Amygdala (tissue), 56 donors: ENCODE measurements around the gene ATP2A3.

Source experiments
- DNase-seq, 56 donors: peaks; one replicate each; lab custom pipeline; 2025; lab: John Stamatoyannopoulos, UW

The ATP2A3 gene

DNA sequence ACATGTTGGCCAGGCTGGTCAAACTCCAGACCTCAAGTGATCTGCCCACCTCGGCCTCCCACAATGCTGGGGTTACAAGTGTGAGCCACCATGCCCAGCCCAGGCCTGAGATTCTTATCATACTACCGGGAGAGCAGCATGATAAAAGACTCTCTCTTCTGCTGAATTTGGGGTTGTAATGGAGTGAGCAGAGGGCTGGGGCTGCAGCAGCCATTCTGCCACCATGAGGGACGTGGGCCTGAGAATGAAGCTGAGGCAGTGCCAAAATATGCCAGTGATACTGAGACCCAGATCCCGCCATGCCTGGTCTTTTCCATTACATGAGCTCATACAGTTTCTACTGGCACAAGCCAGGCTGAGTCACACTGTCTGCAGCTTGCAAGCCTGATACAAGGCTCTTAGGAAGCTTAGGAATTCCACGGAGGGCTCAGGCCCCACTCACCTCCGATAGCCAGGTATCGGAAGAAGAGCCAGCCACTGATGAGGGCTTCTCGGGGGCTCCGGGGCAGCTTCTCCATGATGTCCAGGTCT is 28.3 kb downstream of the ATP2A3 start:
- DNase-seq, result no peak

DNA sequence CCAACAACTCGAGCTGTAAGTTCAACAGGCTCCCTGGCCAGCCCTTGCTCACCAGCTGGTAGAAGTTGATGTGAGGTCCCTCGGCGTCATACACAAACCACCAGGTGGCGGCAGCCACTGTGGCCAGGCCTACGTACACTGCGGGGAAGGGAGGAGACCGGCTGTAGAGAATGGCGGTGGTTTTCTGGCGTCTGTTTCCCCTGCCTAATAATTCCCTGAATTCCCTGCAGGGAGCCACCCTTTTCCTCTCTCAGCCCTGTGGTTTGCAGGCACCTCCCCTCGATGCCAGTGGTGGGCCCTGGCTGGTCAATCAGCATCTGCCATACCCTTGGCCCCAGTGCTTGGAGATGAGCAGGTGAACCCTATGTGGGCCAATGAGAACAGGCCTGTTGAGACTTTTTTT is 29.1 kb downstream of the ATP2A3 start:
- peak in 11 of 56 donors; percentile 4 to 48 (median 19) for DNase-seq

DNA sequence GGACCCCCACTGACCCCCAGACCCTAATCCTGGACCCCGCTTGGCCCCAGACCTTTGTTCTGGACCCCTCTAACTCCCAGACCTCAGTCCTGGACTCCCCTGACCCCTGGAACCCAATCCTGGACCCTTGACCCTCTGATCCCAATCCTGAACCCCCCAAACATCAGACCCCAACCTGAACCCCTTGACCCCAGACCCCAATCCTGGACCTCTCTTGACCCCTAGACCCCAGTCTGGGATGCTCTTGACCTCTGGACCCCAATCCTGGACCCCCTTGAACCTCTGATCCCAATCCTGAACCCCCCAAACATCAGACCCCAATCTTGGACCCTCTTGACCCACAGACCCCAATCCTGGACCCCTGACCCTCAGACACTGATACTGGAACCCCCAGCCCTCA is 34.5 kb downstream of the ATP2A3 start:
- no peak for DNase-seq

GRCh38 chr17:3929181-3929580 is 35.1 kb downstream of the ATP2A3 start:
- DNase-seq, result no peak

- no peak for DNase-seq
Observed at GRCh38 chr17:3928406-3928805, 35.8 kb downstream of the ATP2A3 start.

GRCh38 chr17:3927628-3928340 is 36.5 kb downstream of the ATP2A3 start:
- DNase-seq, result no peak

DNA sequence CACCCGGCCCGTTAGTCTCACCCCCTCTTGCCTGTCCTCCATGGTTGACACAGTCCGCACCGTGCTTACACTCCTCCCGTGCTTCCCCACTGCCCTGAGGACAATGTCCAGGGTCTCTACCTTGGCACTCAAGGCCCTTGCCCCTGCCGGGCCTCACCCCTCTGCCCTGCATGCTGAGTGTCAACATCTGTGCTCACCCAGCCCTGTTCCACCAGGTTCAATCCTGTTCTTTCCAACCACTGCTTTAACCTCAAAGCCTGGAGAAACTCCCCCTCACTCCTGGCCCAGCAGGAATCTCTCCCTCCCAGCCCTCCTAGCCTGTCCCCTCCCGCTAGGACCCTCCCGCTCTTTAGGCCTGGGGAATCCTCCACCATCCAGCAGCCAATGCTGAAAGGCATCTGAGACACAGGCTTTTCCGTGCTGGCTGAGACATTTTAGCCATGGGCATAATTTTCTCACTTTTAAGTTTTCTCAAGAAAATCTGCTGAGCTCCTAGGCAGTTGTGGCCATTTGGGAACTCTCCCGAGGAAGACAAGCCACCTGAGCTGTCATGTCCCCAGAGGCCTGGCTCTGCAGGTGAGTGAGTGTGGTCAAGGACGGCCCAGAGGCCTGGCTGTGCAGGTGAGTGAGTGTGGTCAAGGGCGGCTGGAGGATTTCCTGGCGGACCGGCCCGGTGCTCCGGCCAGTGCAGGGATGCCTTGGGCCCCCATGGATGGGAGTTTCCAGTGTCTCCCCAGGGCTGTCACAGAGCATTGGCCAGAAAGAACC is 37.2 kb downstream of the ATP2A3 start:
- no peak for DNase-seq

DNA sequence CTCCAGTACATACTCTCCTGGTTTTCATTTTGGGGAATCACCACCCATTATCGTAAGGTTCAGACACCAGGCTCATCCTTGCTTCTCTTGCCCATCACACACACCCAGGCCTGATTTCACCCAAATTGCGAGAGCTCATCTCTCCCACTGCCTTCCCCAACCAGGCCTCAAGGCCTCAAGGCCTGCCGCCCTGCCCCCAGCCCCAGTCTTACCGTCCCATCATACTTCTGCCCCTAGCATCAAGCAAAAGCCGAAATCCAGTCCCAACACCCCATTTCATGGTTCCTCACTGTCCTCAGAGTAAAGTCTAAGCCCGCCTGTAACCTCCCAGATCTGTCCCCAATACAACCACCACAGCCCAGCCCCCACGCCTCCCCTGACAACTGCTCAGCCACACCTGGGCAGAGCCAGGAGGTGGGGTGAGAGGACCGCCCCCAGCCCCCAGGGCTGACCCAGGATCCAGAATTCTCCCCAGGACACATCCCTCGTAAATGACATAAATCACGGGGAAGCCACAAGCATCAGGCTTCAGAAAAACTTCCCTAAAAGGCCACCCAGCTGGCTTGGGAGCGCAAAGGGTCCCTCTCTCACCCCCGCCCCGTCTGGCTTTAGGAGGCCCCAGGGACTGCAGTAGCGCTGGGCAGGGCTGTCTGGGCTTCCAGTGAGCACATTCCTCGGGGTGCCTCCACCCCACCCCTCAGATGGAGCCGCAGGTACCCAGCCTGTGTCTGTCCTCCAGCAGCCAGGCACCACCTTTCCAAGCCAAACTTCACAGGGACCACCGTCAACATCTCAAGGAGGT is 38.4 kb downstream of the ATP2A3 start:
- no peak for DNase-seq

- DNase-seq, result no peak
Observed at GRCh38 chr17:3924512-3925350, 39.5 kb downstream of the ATP2A3 start.

GRCh38 chr17:3923466-3924190 is 40.6 kb downstream of the ATP2A3 start:
- no peak for DNase-seq

DNA sequence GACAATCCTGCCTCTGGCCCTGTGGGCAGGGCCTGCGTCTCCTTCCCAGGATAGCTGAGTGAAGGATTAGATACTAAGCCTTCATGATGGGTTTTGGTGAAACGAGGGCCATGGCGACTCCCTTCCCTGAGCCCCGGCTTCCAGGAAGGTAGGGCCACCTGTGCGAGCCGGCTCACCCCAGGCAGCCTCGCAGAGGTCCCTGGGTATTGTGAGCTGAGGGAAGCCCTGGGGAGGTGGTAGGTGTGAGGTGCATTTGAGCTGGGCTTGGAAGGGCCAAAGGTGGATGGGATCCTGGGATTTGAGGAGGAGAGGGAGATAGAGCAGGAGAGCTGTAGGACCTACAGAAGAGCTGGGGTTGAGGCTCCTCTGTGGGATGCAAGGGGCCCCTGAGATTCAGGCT is 41.5 kb downstream of the ATP2A3 start:
- DNase-seq, result no peak

- DNase-seq, result no peak
Observed at GRCh38 chr17:3921502-3922319, 42.5 kb downstream of the ATP2A3 start.

DNA sequence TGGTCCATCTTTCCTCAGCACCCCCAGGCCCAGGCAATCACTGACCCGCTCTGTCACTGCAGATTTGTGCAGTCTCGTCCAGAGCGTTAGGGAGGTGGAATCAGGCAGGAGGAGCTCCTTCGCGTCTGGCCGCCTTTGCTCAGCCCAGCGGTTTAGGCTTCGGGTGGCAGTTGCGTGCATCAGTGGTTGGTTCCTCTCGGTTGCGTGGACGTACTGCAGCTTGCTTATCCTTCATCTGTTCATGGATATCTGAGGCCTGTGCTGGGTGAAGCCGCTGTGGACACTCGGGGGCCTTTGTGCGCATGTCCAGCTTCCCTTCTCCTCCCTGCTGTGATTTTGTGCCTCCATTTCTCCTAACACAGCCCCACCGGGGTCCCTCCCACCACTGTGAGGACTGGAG is 43.2 kb downstream of the ATP2A3 start:
- DNase-seq, result no peak

DNA sequence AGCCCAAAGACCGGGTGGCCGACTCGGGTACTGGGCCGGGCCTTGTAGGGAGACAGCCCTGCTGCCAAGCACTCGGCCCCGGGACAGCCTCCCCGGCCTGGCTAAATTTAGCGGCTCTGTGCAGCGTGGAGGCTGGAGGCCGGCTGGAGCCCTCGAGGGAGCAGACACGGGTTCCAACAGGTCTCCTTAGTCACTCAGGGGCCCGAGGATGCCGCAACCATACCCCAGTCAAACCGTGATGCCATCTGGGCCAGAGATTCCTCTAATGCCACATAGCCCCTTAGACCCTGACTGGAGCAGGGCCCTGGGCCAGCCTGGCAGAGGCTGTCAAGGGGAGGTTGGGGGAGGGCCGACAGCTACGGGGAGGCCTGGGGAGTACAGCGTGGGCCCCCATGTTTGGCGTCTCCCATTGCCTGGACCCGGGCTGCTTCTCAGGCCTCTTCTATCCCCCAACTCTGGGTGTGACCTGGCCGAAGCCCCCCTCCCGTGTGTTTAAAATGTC is 45.1 kb downstream of the ATP2A3 start:
- DNase-seq, result no peak

DNA sequence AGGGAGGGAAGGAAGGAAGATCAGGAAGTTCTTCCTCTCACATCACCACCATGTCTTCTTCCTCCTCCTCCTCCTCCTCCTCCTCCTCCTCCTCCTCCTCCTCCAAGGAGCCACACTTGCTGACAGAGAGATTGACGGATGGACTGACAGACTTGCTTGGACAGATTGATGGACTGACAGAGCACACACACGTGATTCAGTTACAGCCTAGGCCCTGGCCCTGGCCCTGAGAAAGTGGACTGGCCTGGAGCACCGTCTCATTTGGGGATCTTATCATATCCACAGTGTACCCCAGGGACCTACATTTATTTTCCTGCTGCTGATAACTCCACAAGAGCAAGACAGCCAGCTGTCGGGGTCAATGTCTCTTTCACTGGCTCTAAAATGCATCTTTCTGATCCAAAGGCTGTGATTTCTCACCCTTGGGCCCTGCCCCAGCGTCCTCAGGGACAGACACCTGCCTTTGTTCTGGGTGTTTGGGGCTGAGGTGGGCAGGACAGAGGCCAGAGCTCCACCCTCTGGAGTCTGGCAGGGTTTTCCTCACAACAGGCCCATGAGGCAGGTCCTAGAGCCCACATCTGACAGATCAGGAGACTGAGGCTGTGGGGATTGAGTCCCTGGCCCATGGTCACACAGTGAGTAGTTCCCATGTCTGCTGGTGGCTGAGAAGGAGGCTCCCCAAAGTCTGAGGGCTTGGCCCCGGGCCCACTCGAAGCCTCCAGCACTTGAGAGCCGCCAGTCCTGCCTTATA is 45.7 kb downstream of the ATP2A3 start:
- no peak for DNase-seq

- no peak for DNase-seq
Observed at GRCh38 chr17:3917391-3917931, 46.8 kb downstream of the ATP2A3 start.

DNA sequence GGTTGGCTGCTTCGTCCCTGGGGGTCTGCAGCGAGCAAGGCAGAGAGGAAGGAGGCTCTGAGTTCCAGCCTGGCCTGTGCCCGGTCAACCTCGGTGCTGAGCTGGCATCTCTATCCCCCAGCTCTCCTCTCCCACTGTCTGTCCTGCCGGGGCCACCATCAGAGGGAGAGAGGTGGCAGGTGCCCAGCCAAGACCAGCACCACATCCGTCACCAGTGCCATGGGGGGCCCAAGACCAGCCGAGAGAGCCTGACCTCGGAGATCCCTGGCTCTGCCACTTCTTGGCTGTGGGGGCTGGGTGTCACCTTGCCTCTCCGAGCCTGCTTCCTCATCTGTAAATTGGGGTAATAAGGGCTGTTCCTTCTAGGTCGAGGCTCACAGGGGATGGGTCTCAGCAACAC is 47.4 kb downstream of the ATP2A3 start:
- no peak for DNase-seq
